SU-DHL-6 (cell line): ENCODE data around the gene MRPL36.

Source experiments
- H2AFZ ChIP-seq: fragments of 200-600 bp; sonication (generic); 2 replicates; pipeline ENCODE4 v1.6.1; 2014; ENCODE audit warnings: low read depth, mild to moderate bottlenecking, moderate library complexity, mixed read lengths, antibody characterized with exemption, low read length; ENCODE audit not compliant: severe bottlenecking
- H3F3A ChIP-seq: fragments of 200-600 bp; shearing (Covaris generic); 2 replicates; pipeline ENCODE4 v1.6.0; 2016; ENCODE audit warnings: antibody characterized with exemption, mild to moderate bottlenecking; ENCODE audit not compliant: insufficient read depth
- H3K27ac ChIP-seq: fragments of 200-600 bp; sonication (generic); 2 replicates; pipeline ENCODE4 v1.5.1; 2016; ENCODE audit warnings: low read depth, mild to moderate bottlenecking, low read length, moderate library complexity, mixed read lengths
- H3K27me3 ChIP-seq: fragments of 200-600 bp; sonication (generic), shearing (Covaris generic); 2 replicates; pipeline ENCODE4 v1.6.0; 2014; ENCODE audit warnings: mild to moderate bottlenecking, low read length
- H3K36me3 ChIP-seq: fragments of 200-600 bp; sonication (generic); 2 replicates; pipeline ENCODE4 v1.6.1; 2014; ENCODE audit warnings: mild to moderate bottlenecking, low read length, mixed read lengths
- H3K4me2 ChIP-seq: fragments of 300-600, 200-600 bp; shearing (Covaris generic), sonication (generic); 2 replicates; pipeline ENCODE4 v1.6.0; 2014; ENCODE audit warnings: low read length, low read depth, mild to moderate bottlenecking; ENCODE audit not compliant: poor library complexity, severe bottlenecking
- H3K4me3 ChIP-seq: fragments of 200-600 bp; sonication (generic); 2 replicates; pipeline ENCODE4 v1.5.1; 2014; ENCODE audit warnings: antibody characterized with exemption, low read length, mild to moderate bottlenecking, mixed read lengths; ENCODE audit not compliant: insufficient read depth, poor library complexity, severe bottlenecking
- H3K79me2 ChIP-seq: fragments of 200-600 bp; sonication (generic); 2 replicates; pipeline ENCODE4 v1.6.1; 2014; ENCODE audit warnings: mild to moderate bottlenecking, low read length, moderate library complexity; ENCODE audit not compliant: insufficient read depth
- H3K9ac ChIP-seq: fragments of 200-600 bp; sonication (generic); 2 replicates; pipeline ENCODE4 v1.7.0; 2014; ENCODE audit warnings: mild to moderate bottlenecking, low read length
- H3K9me2 ChIP-seq: fragments of 200-600 bp; sonication (generic); replicated peaks from 2 replicates; pipeline ENCODE4 v1.6.1; 2014; ENCODE audit warnings: low read length; ENCODE audit not compliant: insufficient read depth
- H3K9me3 ChIP-seq: fragments of 200-600 bp; sonication (generic); 2 replicates; pipeline ENCODE4 v1.6.1; 2014; ENCODE audit warnings: low read length, mixed read lengths; ENCODE audit not compliant: insufficient read depth
- H4K20me1 ChIP-seq: fragments of 200-600 bp; sonication (generic); 2 replicates; pipeline ENCODE4 v1.6.1; 2014; ENCODE audit warnings: low read depth, mild to moderate bottlenecking, antibody characterized with exemption, low read length, moderate library complexity, mixed read lengths
- EZH2phosphoT487 ChIP-seq: fragments of 200-600 bp; sonication (generic), shearing (Covaris generic); conservative IDR thresholded peaks from 2 replicates; pipeline ENCODE4 v1.6.1; 2018; ENCODE audit warnings: mild to moderate bottlenecking, antibody characterized with exemption, low read length, moderate library complexity, mixed read lengths
- TF ChIP-seq, protein P1 (sequence below): fragments of 200-600 bp; sonication (generic); IDR thresholded peaks from one replicate; pipeline ENCODE4 v1.5.1; 2017; ENCODE audit warnings: antibody characterized with exemption, mild to moderate bottlenecking, low read length, moderate library complexity; ENCODE audit not compliant: insufficient read depth, poor library complexity, severe bottlenecking

The MRPL36 gene

DNA sequence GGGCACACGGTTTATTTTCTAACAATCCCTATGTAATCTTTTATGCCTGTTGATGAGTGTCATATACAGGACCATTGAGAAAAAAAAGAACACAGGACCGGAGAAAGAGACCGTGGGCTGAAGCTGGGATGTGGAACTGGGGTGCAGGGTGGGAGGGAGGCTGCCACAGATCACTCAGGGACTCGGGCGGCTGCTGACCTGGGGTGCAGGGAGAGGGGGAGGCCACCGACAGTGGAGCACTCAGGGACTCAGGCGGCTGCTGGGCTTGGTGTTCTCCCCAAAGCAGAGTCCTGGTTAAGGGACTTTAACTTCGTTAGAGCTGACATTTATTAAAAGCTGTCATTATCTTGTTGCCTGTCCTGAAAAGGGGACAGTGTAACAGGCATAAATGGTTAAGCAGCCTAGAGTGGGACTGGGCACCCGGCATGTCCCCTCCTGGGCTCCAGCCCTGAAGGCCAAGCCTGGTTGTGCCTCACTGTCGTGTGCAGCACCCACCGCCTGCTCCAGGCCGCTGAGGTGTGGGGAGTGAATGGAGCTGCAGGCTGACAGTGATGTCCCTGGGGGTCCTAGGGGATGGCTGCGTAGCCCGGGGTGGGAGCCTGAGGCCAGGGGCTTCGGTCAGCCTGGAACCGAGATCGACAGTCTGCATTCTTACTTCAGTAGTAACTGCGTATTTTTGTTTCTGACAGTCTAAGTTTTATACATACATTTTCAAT is 15.6 kb upstream of the MRPL36 start:
- H3K27me3 ChIP-seq = no peaks in the 10 kb centered on the region
- no peaks in the 10 kb centered on the region for H3K9me3 ChIP-seq
- H3K36me3 ChIP-seq = peaks cover 8% of the 10 kb centered on the region; the same call in 1 of the 2 replicates
- peaks cover 23% of the 10 kb centered on the region for H3K79me2 ChIP-seq
- TF ChIP-seq EZH2phosphoT487 = no peak
- TF ChIP-seq, protein P1, sequence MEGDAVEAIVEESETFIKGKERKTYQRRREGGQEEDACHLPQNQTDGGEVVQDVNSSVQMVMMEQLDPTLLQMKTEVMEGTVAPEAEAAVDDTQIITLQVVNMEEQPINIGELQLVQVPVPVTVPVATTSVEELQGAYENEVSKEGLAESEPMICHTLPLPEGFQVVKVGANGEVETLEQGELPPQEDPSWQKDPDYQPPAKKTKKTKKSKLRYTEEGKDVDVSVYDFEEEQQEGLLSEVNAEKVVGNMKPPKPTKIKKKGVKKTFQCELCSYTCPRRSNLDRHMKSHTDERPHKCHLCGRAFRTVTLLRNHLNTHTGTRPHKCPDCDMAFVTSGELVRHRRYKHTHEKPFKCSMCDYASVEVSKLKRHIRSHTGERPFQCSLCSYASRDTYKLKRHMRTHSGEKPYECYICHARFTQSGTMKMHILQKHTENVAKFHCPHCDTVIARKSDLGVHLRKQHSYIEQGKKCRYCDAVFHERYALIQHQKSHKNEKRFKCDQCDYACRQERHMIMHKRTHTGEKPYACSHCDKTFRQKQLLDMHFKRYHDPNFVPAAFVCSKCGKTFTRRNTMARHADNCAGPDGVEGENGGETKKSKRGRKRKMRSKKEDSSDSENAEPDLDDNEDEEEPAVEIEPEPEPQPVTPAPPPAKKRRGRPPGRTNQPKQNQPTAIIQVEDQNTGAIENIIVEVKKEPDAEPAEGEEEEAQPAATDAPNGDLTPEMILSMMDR = no peak
- no peak overlapping the region for H3K4me2 ChIP-seq
- no peaks in the 10 kb centered on the region for H4K20me1 ChIP-seq
- H3F3A ChIP-seq = no peaks in the 10 kb centered on the region
- no peak overlapping the region for H3K27ac ChIP-seq
- H3K9me2 ChIP-seq = no peaks in the 10 kb centered on the region
- H3K4me3 ChIP-seq = no peak overlapping the region
- H3K9ac ChIP-seq = no peak overlapping the region
- no peak overlapping the region for H2AFZ ChIP-seq

DNA sequence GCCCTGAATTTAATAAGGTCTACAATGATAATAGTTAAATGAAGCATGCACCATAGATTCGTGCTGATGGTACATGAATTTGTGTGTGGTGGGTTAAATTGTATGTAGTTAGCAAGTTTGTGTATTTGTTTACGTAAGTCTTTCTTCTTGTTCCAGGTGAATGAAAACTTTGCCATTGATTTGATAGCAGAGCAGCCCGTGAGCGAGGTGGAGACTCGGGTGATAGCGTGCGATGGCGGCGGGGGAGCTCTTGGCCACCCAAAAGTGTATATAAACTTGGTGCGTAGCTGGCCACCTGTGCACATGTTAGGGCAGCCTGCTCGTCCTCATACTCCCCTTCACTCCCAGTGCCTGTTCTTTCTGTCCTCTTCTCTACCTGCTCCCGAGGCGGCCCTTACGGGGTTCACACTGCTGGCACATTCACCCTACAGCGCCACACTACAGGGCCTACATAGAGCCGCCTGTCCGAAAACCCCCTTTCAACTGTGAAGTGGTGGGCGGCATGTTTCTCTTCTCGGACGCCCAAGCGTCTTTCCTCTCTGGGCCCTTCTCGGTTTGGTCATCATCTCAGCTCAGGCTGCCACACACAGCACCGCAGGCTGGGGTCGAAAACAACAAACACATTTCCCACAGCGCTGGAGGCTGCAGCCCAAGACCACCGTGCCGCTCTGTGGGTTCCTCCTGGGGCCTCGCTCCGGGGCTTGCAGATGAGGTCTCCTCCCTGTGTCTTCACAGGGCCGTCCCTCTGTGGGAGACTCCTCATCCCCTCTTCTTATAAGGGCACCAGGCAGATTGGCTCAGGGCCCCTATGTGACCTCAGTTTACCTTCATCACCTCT is 14.8 kb upstream of the MRPL36 start:
- Histone ChIP-seq H3F3A (no peaks in the 10 kb centered on the region), H2AFZ (no peak overlapping the region), H3K27ac (no peak overlapping the region), H3K27me3 (no peaks in the 10 kb centered on the region), H3K9me2 (no peaks in the 10 kb centered on the region), H3K9ac (no peak overlapping the region), H3K4me2 (no peak overlapping the region), H3K79me2 (peaks cover 31% of the 10 kb centered on the region), H3K9me3 (no peaks in the 10 kb centered on the region), H3K36me3 (peaks cover 2% of the 10 kb centered on the region; the same call in 1 of the 2 replicates), H4K20me1 (no peaks in the 10 kb centered on the region), H3K4me3 (no peak overlapping the region)
- TF ChIP-seq, protein P1 = no peak
- no peak for TF ChIP-seq EZH2phosphoT487

DNA sequence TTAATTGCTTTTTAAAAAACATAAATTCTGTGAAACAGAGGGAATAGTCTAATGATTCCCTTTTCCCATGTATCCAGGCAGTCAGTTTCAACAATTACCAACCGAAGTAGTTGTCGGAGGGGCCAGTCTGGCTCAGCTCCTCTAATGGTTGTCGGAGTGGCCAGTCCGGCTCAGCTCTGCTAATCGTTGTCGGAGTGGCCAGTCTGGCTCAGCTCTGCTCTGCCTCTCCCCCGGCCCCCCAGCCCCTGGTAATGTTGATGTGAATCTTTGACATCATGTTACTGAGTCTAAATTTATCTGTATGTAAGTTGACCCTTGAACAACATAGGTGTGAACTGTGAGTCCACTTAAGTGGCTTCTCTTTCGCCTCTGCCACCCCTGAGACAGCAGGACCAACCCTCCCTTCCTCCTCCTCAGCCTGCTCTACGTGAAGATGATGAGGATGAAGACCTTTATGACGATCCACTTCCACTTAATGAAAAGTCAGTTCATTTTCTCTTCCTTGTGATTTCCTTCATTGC is 11.0 kb upstream of the MRPL36 start:
- TF ChIP-seq EZH2phosphoT487 = no peak
- Histone ChIP-seq H3K9me3 (no peaks in the 10 kb centered on the region), H3K27ac (no peak overlapping the region), H3K36me3 (no peaks in the 10 kb centered on the region; the same call in 1 of the 2 replicates), H3K4me3 (no peak overlapping the region), H4K20me1 (no peaks in the 10 kb centered on the region; the same call in 1 of the 2 replicates), H3K27me3 (no peaks in the 10 kb centered on the region), H3K9me2 (no peaks in the 10 kb centered on the region), H2AFZ (no peak overlapping the region), H3F3A (no peaks in the 10 kb centered on the region), H3K4me2 (no peak overlapping the region), H3K79me2 (peaks cover 66% of the 10 kb centered on the region), H3K9ac (no peak overlapping the region)
